GM10847 (cell line): Measurements from ENCODE around the gene HSD17B12.

Experiments
- POLR2A ChIP-seq: IDR thresholded peaks from 2 replicates; pipeline ENCODE4 v1.6.1; 2011; ENCODE audit not compliant: insufficient read length; ENCODE audit errors: extremely low read depth

The HSD17B12 gene

GRCh38 chr11:43712676-43713075 lies 32.1 kb downstream of the HSD17B12 start:
- no peak for TF ChIP-seq POLR2A

- no peak for TF ChIP-seq POLR2A
These were observed 37.8 kb downstream of the HSD17B12 start for GRCh38 chr11:43718373-43718772.

GRCh38 chr11:43723617-43724016 lies 43.1 kb downstream of the HSD17B12 start:
- no peak for TF ChIP-seq POLR2A

- TF ChIP-seq POLR2A: no peak
These were observed 51.7 kb downstream of the HSD17B12 start for GRCh38 chr11:43732225-43732624.

GRCh38 chr11:43734256-43734655 lies 53.7 kb downstream of the HSD17B12 start:
- TF ChIP-seq POLR2A: no peak

GRCh38 chr11:43735115-43735514 lies 54.6 kb downstream of the HSD17B12 start:
- TF ChIP-seq POLR2A: no peak

GRCh38 chr11:43735961-43736360 lies 55.4 kb downstream of the HSD17B12 start:
- no peak for TF ChIP-seq POLR2A

GRCh38 chr11:43736502-43737200 lies 56.1 kb downstream of the HSD17B12 start:
- TF ChIP-seq POLR2A: no peak

- TF ChIP-seq POLR2A: no peak
These were observed 56.7 kb downstream of the HSD17B12 start for GRCh38 chr11:43737201-43737590.

- TF ChIP-seq POLR2A: no peak
These were observed 58.3 kb downstream of the HSD17B12 start for GRCh38 chr11:43738600-43739409.

GRCh38 chr11:43746670-43747069 lies 66.1 kb downstream of the HSD17B12 start:
- TF ChIP-seq POLR2A: no peak

GRCh38 chr11:43747130-43747802 lies 66.7 kb downstream of the HSD17B12 start:
- TF ChIP-seq POLR2A: no peak

- no peak for TF ChIP-seq POLR2A
These were observed 67.6 kb downstream of the HSD17B12 start for GRCh38 chr11:43748095-43748494.

- no peak for TF ChIP-seq POLR2A
These were observed 71.2 kb downstream of the HSD17B12 start for GRCh38 chr11:43751726-43752125.

- no peak for TF ChIP-seq POLR2A
These were observed 76.0 kb downstream of the HSD17B12 start for GRCh38 chr11:43756575-43756974.

GRCh38 chr11:43758927-43759326 lies 78.4 kb downstream of the HSD17B12 start:
- TF ChIP-seq POLR2A: no peak
